RWPE2 (cell line): ENCODE results near the gene S100G.
"Not testable (repeated sequence)": the region's sequence is repeated elsewhere in the genome, so short reads cannot be mapped to it uniquely, and the experiment has no call there.

Experiments
- ATAC-seq: fragments of 200-7000 bp; cut with Tn5 transposase; 3 replicates; pipeline ENCODE4 v1.9.1; 2021; ENCODE audit warnings: low read depth
- DNase-seq: peaks from one replicate; pipeline ENCODE4 v3.0.0-alpha.2; 2020; ENCODE audit warnings: low spot score
- H3K27ac ChIP-seq: fragments of 450-650 bp; 2 replicates; pipeline ENCODE4 v1.5.1; 2017; ENCODE audit warnings: mild to moderate bottlenecking; ENCODE audit not compliant: poor library complexity, severe bottlenecking
- H3K27me3 ChIP-seq: fragments of 250-450 bp; sonication (Bioruptor Pico); 2 replicates; pipeline ENCODE4 v1.5.1; 2021; ENCODE audit warnings: mild to moderate bottlenecking, moderate library complexity; ENCODE audit not compliant: insufficient read depth, poor library complexity, severe bottlenecking
- H3K36me3 ChIP-seq: fragments of 250-450 bp; sonication (Bioruptor Pico); 2 replicates; pipeline ENCODE4 v1.5.1; 2020; ENCODE audit warnings: low read depth, mild to moderate bottlenecking, moderate library complexity
- H3K4me1 ChIP-seq: fragments of 250-450 bp; sonication (Bioruptor Pico); 2 replicates; pipeline ENCODE4 v1.5.1; 2021; ENCODE audit warnings: mild to moderate bottlenecking, moderate library complexity; ENCODE audit not compliant: insufficient read depth, poor library complexity, severe bottlenecking
- H3K4me3 ChIP-seq: fragments of 250-450 bp; sonication (Bioruptor Pico); 2 replicates; pipeline ENCODE4 v1.5.1; 2021; ENCODE audit warnings: mild to moderate bottlenecking, moderate library complexity; ENCODE audit not compliant: severe bottlenecking
- H3K9me3 ChIP-seq: fragments of 250-450 bp; sonication (Bioruptor Pico); 2 replicates; pipeline ENCODE4 v1.5.1; 2021; ENCODE audit warnings: mild to moderate bottlenecking, moderate library complexity; ENCODE audit not compliant: severe bottlenecking
- CTCF ChIP-seq: fragments of 450-650 bp; IDR thresholded peaks from one replicate; pipeline ENCODE4 v1.5.1; 2017; ENCODE audit warnings: mild to moderate bottlenecking, moderate library complexity; ENCODE audit not compliant: poor library complexity, severe bottlenecking

The S100G gene

GRCh38 chrX:16618422-16618821, 31.5 kb upstream of the S100G start:
- Histone ChIP-seq H3K4me1 (no peaks in the 10 kb centered on the region), H3K27ac (no peak overlapping the region), H3K4me3 (no peak overlapping the region), H3K36me3 (no peaks in the 10 kb centered on the region), H3K27me3 (no peaks in the 10 kb centered on the region), H3K9me3 (no peaks in the 10 kb centered on the region)
- no peak for TF ChIP-seq CTCF
- no peak for ATAC-seq
- DNase-seq: no peak

DNA sequence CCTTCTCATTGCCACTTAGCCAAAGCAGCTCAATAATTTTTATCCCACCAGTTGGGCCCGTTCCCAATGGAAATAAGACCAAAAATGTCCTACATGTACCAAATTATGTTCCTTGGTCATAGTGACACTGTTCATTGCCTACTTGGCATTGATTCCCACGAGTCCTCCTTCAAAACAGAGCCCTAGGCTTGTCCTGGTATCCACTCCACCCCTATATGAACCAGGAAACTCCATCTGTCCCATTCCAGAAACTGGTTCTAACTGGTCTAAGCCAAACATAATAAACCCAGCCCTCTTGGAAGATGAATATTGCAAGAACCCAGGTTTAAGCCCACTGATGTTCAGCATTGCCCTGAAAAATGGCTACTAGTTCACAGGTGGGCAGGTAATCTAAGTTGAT, 30.9 kb upstream of the S100G start:
- Histone ChIP-seq H3K4me3 (no peak overlapping the region), H3K27ac (no peak overlapping the region), H3K27me3 (no peaks in the 10 kb centered on the region), H3K9me3 (no peaks in the 10 kb centered on the region), H3K4me1 (no peaks in the 10 kb centered on the region), H3K36me3 (no peaks in the 10 kb centered on the region)
- no peak for TF ChIP-seq CTCF
- no peak for ATAC-seq
- no peak for DNase-seq

DNA sequence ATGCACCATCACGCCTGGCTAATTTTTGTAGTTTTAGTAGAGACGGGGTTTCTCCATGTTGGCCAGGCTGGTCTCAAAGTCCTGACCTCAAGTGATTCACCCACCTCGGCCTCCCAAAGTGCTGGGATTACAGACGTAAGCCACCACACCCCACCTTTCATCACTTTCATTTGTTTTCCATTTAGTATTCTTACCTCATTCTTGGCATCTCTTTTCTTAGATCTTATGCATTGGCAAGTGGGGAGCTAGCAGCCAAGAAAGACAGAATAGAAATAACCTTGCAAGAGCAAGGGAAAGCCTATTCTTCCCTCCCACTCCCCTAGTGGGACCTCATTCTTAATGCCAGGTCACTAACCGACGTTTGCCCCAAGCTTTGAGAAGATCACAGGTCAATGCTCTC, 21.4 kb upstream of the S100G start:
- H3K36me3 ChIP-seq, H3K9me3 ChIP-seq, H3K27ac ChIP-seq, H3K4me1 ChIP-seq, H3K27me3 ChIP-seq, H3K4me3 ChIP-seq, DNase-seq, ATAC-seq: not testable (repeated sequence)

- ATAC-seq (no peak), DNase-seq (no peak)
- H3K27ac ChIP-seq: no peak overlapping the region
- no peak overlapping the region for H3K4me3 ChIP-seq
- H3K27me3 ChIP-seq: no peaks in the 10 kb centered on the region
- H3K4me1 ChIP-seq: no peaks in the 10 kb centered on the region
- H3K36me3 ChIP-seq: no peaks in the 10 kb centered on the region
- no peak for TF ChIP-seq CTCF
- no peaks in the 10 kb centered on the region for H3K9me3 ChIP-seq
Observed at GRCh38 chrX:16628946-16629595, 20.9 kb upstream of the S100G start.

- DNase-seq (no peak), ATAC-seq (no peak)
- Histone ChIP-seq H3K27ac (no peak overlapping the region), H3K9me3 (no peaks in the 10 kb centered on the region), H3K4me1 (no peaks in the 10 kb centered on the region), H3K4me3 (no peak overlapping the region), H3K27me3 (no peaks in the 10 kb centered on the region), H3K36me3 (no peaks in the 10 kb centered on the region)
- no peak for TF ChIP-seq CTCF
Observed at GRCh38 chrX:16629909-16630308, 20.0 kb upstream of the S100G start.
